Transverse colon (tissue), 4 donors: ENCODE measurements around the gene KRTAP9-4. TPM values are rescaled to one million over a fixed set of nuclear protein-coding genes. Genes with fewer than 3 reads are reported as not detected.

Source experiments
- DNase-seq: peaks from one replicate; pipeline ENCODE4 v3.0.0-alpha.2; 2019
- H3K27ac ChIP-seq, 4 donors: fragments of 200-600 bp; sonication (generic); 2 replicates each; pipeline ENCODE4 v1.5.1; 2016 to 2018; ENCODE audit warnings: inconsistent platforms in 4 of 4
- H3K27me3 ChIP-seq: fragments of 200-600 bp; sonication (generic); 2 replicates; pipeline ENCODE4 v1.5.1; 2017; ENCODE audit warnings: inconsistent platforms
- H3K36me3 ChIP-seq, 4 donors: fragments of 200-600 bp; sonication (generic); 2 replicates each; pipeline ENCODE4 v1.5.1; 2017 to 2019; ENCODE audit warnings: inconsistent platforms in 4 of 4
- H3K4me1 ChIP-seq, 4 donors: fragments of 200-600 bp; sonication (generic); 2 replicates each; pipeline ENCODE4 v1.5.1; 2017 to 2020; ENCODE audit warnings: inconsistent platforms in 4 of 4
- H3K4me3 ChIP-seq, 4 donors: fragments of 200-600 bp; sonication (generic); 1 replicate in 1 of 4; 2 replicates in 3 of 4; pipeline versions ENCODE4 v1.5.1 to v1.6.1; 2017 to 2019; ENCODE audit warnings: inconsistent platforms in 4 of 4
- H3K9me3 ChIP-seq, 2 donors: fragments of 200-600 bp; sonication (generic); 2 replicates each; pipeline ENCODE4 v1.5.1; 2017 to 2019; ENCODE audit warnings: inconsistent platforms in 2 of 2
- CTCF ChIP-seq, 5 experiments: fragments of 200-600 bp in 3 of 5; fragments of 450-650 bp in 2 of 5; sonication (generic) in 3 of 5; IDR thresholded peaks; 1 replicate in 2 of 5; 2 replicates in 3 of 5; pipeline ENCODE4 v1.5.1; 2016 to 2017; ENCODE audit warnings: antibody characterized with exemption in 5 of 5, inconsistent platforms in 3 of 5, mild to moderate bottlenecking in 2 of 5, moderate library complexity in 1 of 5
- EP300 ChIP-seq: sonication (generic); formaldehyde crosslinking; IDR thresholded peaks from one replicate; pipeline ENCODE4 v1.6.1; 2017; ENCODE audit warnings: antibody characterized with exemption, low read depth
- POLR2A ChIP-seq: fragments of 450-650 bp; IDR thresholded peaks from one replicate; pipeline ENCODE4 v1.6.1; 2016; ENCODE audit warnings: antibody characterized with exemption, mild to moderate bottlenecking, moderate library complexity
- POLR2AphosphoS5 ChIP-seq, 3 donors: sonication (generic); formaldehyde crosslinking; IDR thresholded peaks; one replicate each; pipeline ENCODE4 v1.6.1; 2016; ENCODE audit warnings: antibody characterized with exemption in 3 of 3
- WGBS, 2 donors: methylation state at CpG; one replicate each; pipeline ENCODE4 v1.1.5; 2018; ENCODE audit warnings: low coverage in 1 of 2; 5-methylcytosine and 5-hydroxymethylcytosine counted together
- in situ Hi-C, 4 donors: fragments of 200-750 bp; cut with MboI; loops; one replicate each; pipeline versions ENCODE4 v1.15.0 to v1.15.1; 2017; ENCODE audit warnings: low sequenced_read_pairs in 3 of 4, low pct_ligation_motif_present in 1 of 4, low pct_unique_long_range_greater_than_20kb in 1 of 4
- intact Hi-C: fragments of 100-400 bp; cut with DNase I; formaldehyde crosslinking; loops from one replicate; pipeline ENCODE4 v1.15.1; 2023; ENCODE audit warnings: low total_unique reads
- small RNA-seq, 4 donors: library from RNA; depleted of rRNA; stranded (forward); fragments of <200 nt; gene quantifications; one replicate each; pipeline ENCODE3, GENCODE V24; 2016
- total RNA-seq, 4 donors: library from RNA; depleted of rRNA; stranded (reverse); fragments of >200 nt; gene quantifications; one replicate each; pipeline ENCODE4 v1.1.0, GENCODE V29; 2016

The KRTAP9-4 gene
- total RNA-seq, 4 donors from 2014 or later, result not detected

GRCh38 chr17:41296846-41297245, 47.4 kb downstream of the KRTAP9-4 start:
- Histone ChIP-seq H3K27ac (no peak overlapping the region), H3K4me3 (no peak overlapping the region), H3K27me3 (peaks cover 13% of the 10 kb centered on the region), H3K4me1 (no peaks in the 10 kb centered on the region), H3K9me3 (no peaks in the 10 kb centered on the region), H3K36me3 (no peaks in the 10 kb centered on the region)
- intact Hi-C loops (no loop called here), in situ Hi-C loops (no loop called here)
- TF ChIP-seq POLR2AphosphoS5 (IDR thresholded peaks at IDR 0.05) (no peak), POLR2A (no peak), EP300 (no peak), CTCF (IDR thresholded peaks at IDR 0.05) (no peak)
- DNase-seq, result no peak
- 40 to 56% methylated on average over 1 of the region's 1 CpG for whole genome bisulfite sequencing, 2 donors

GRCh38 chr17:41298458-41299135, 49.1 kb downstream of the KRTAP9-4 start:
- Histone ChIP-seq H3K27me3 (peaks cover 8% of the 10 kb centered on the region), H3K9me3 (no peaks in the 10 kb centered on the region), H3K36me3 (no peaks in the 10 kb centered on the region), H3K4me3 (no peak overlapping the region), H3K4me1 (no peaks in the 10 kb centered on the region), H3K27ac (no peak overlapping the region)
- intact Hi-C loops, result no loop called here
- in situ Hi-C loops, result no loop called here
- DNase-seq, result no peak
- WGBS, 2 donors, result 50 to 88% methylated on average over 1 to 20 of the region's 20 CpGs
- TF ChIP-seq EP300 (no peak), POLR2AphosphoS5 (IDR thresholded peaks at IDR 0.05) (no peak)

Small RNAs within 50 kb of the gene (small RNA-seq; reads per million reads assigned to genes)
- gene KRTAP9-10P, result 0 reads per million in 4 donors

Other genes starting within 250 kb of the KRTAP9-4 start
- gene KRTAP3-2, start 249.8 kb upstream of the KRTAP9-4 start, total RNA-seq, result not detected
- not detected for gene KRTAP3-1, start 240.6 kb upstream of the KRTAP9-4 start, total RNA-seq
- gene KRTAP1-5, start 222.5 kb upstream of the KRTAP9-4 start, total RNA-seq, result not detected
- gene KRTAP1-4, start 219.5 kb upstream of the KRTAP9-4 start, total RNA-seq, result not detected
- not detected for gene KRTAP1-3, start 214.8 kb upstream of the KRTAP9-4 start, total RNA-seq
- gene KRTAP1-1, start 208.2 kb upstream of the KRTAP9-4 start, total RNA-seq, result not detected
- not detected for gene KRTAP2-1, start 202.4 kb upstream of the KRTAP9-4 start, total RNA-seq
- not detected for gene KRTAP2-2, start 194.5 kb upstream of the KRTAP9-4 start, total RNA-seq
- gene KRTAP2-3, start 189.6 kb upstream of the KRTAP9-4 start, total RNA-seq, result not detected
- gene KRTAP2-4, start 183.8 kb upstream of the KRTAP9-4 start, total RNA-seq, result not detected
- not detected for gene KRTAP4-7, start 165.5 kb upstream of the KRTAP9-4 start, total RNA-seq
- not detected for gene KRTAP4-8, start 151.5 kb upstream of the KRTAP9-4 start, total RNA-seq
- not detected for gene KRTAP4-16, start 147.5 kb upstream of the KRTAP9-4 start, total RNA-seq
- not detected for gene KRTAP4-9, start 144.3 kb upstream of the KRTAP9-4 start, total RNA-seq
- gene KRTAP4-11, start 131.3 kb upstream of the KRTAP9-4 start, total RNA-seq, result not detected
- not detected for gene KRTAP4-12, start 125.5 kb upstream of the KRTAP9-4 start, total RNA-seq
- gene KRTAP4-6, start 109.1 kb upstream of the KRTAP9-4 start, total RNA-seq, result not detected
- gene KRTAP4-5, start 99.9 kb upstream of the KRTAP9-4 start, total RNA-seq, result not detected
- not detected for gene KRTAP4-4, start 88.9 kb upstream of the KRTAP9-4 start, total RNA-seq
- not detected for gene KRTAP4-3, start 81.5 kb upstream of the KRTAP9-4 start, total RNA-seq
- gene KRTAP4-2, start 71.5 kb upstream of the KRTAP9-4 start, total RNA-seq, result not detected
- under 1 TPM in 1 of 4 donors, not detected in 3; 0.82 TPM for gene KRTAP4-1, start 64.8 kb upstream of the KRTAP9-4 start, total RNA-seq
- not detected for gene KRTAP9-1, start 59.8 kb upstream of the KRTAP9-4 start, total RNA-seq
- not detected for gene KRTAP9-2, start 23.0 kb upstream of the KRTAP9-4 start, total RNA-seq
- gene KRTAP9-3, start 17.2 kb upstream of the KRTAP9-4 start, total RNA-seq, result not detected
- gene KRTAP9-8, start 11.7 kb upstream of the KRTAP9-4 start, total RNA-seq, result not detected
- not detected for gene KRTAP9-9, start 5.7 kb downstream of the KRTAP9-4 start, total RNA-seq
- not detected for gene KRTAP9-6, start 15.7 kb downstream of the KRTAP9-4 start, total RNA-seq
- not detected for gene KRTAP9-7, start 26.0 kb downstream of the KRTAP9-4 start, total RNA-seq
- not detected for gene KRTAP29-1, start 53.2 kb downstream of the KRTAP9-4 start, total RNA-seq
- gene KRTAP16-1, start 59.6 kb downstream of the KRTAP9-4 start, total RNA-seq, result not detected
- gene KRTAP17-1, start 66.0 kb downstream of the KRTAP9-4 start, total RNA-seq, result not detected
- not detected for gene KRT33A, start 101.1 kb downstream of the KRTAP9-4 start, total RNA-seq
- gene KRT33B, start 120.1 kb downstream of the KRTAP9-4 start, total RNA-seq, result not detected
- not detected for gene KRT34, start 132.6 kb downstream of the KRTAP9-4 start, total RNA-seq
- gene KRT31, start 147.9 kb downstream of the KRTAP9-4 start, total RNA-seq, result not detected
- not detected for gene KRT37, start 174.9 kb downstream of the KRTAP9-4 start, total RNA-seq
- gene KRT38, start 191.3 kb downstream of the KRTAP9-4 start, total RNA-seq, result not detected
- gene KRT32, start 217.7 kb downstream of the KRTAP9-4 start, total RNA-seq, result not detected
- gene KRT35, start 231.5 kb downstream of the KRTAP9-4 start, total RNA-seq, result not detected
- gene KRT36, start 240.2 kb downstream of the KRTAP9-4 start, total RNA-seq, result not detected